ENCODE data around the gene VASN.

Gene VASN

GRCh38 chr16:4412854-4413253, 41.2 kb downstream of the VASN start:
- Mint-ChIP-seq H3K4me3 (no peak overlapping the region), H3K4me1 (ENCODE audit: low read depth) (peaks cover 34% of the 10 kb centered on the region), H3K27ac (no peak overlapping the region), H3K36me3 (ENCODE audit: low read depth) (peaks cover 41% of the 10 kb centered on the region), H3K9me3 (no peaks in the 10 kb centered on the region), H3K27me3 (ENCODE audit: low read depth) (no peaks in the 10 kb centered on the region)
- no peak for DNase-seq (ENCODE audit: low spot score)

DNA sequence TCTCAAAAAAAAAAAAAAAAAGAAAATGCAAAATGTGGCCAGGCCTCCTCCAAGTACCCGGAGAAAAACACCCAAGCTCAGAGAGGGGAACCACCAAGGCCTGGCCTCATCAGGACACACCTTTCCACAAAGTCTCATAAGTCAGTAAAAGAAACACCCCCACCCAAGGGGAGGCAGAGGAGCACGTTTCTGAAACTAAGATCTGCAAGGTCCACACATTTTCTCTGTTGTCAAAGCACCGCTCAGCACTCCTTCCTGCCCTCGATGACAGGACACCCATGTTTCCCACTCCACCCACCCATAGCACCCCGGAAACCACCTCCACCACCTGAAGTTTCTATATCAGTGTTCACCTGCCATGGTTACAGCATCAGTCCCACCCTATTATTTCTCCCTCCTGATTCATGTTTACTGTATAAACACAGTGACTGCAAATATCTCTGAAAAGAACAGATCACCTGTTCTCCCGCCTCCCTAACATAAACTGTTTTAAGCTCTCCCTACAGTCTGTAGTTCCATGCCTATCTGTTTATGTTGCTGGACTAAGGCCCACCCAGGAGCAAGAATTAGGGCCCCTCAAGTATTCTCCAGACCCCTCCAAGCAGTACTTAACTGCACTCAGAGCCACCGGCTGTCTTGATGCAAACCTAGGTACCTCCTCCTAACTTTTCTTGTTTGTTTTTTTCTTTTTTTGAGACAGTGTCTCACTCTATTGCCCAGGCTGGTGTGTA, 42.7 kb downstream of the VASN start:
- Mint-ChIP-seq H3K27ac (peak overlapping the region; percentile 94), H3K36me3 (ENCODE audit: low read depth) (peaks cover 38% of the 10 kb centered on the region), H3K9me3 (no peaks in the 10 kb centered on the region), H3K4me3 (peak overlapping the region; percentile 87), H3K4me1 (ENCODE audit: low read depth) (peaks cover 34% of the 10 kb centered on the region), H3K27me3 (ENCODE audit: low read depth) (no peaks in the 10 kb centered on the region)
- DNase-seq (ENCODE audit: low spot score) = peak; percentile 76

GRCh38 chr16:4415538-4416199, 44.0 kb downstream of the VASN start:
- Mint-ChIP-seq H3K9me3 (no peaks in the 10 kb centered on the region), H3K4me1 (ENCODE audit: low read depth) (peaks cover 28% of the 10 kb centered on the region), H3K36me3 (ENCODE audit: low read depth) (peaks cover 32% of the 10 kb centered on the region), H3K4me3 (peak overlapping the region; percentile 87), H3K27me3 (ENCODE audit: low read depth) (peaks cover 2% of the 10 kb centered on the region), H3K27ac (peak overlapping the region; percentile 94)
- peak; percentile 60 for DNase-seq (ENCODE audit: low spot score)

DNA sequence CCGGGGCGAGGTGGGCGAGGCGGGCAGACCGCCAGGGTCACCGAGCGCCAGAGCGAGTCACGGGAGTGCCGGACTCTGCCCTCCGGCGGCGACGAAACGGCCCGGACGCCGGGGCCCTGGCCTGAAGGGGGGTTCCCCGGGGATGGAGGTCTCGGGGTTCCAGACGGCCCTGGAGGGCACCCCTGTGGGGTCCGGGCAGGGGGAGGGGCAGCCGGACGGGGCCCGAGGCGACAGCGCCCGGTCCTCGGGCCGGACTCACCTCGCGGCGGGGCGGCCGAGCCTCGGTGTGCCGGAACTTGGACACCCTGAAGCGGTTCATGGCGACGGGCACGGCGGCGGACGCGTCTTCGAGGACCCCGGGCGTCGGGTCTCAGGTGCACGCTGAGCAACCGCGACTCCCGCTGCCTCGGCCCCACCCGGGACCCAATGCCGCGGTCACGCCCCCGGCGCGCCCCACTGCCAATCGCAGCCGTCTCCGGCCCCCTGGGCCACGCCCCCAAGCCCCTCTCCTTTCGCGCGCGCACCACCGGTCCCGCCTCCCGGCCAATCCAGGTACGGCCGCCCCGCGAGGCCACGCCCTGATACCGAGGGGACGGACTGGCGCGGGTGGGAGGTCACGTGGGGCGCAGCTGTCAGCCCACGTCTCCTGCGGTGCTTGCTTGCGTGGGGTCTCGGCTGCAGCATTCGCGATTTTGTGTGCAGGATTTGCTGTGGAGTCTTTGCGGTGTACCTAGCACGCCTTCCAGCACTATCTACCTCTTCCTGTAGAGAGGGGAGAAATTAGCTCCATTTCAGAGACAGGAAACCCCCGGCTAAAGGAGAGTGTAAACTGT, 44.8 kb downstream of the VASN start, which contains the start of gene CORO7:
Gene CORO7 (minus strand): TSS at position 397 of the 833 bp plus-strand sequence. CDS start 78 bp downstream, at position 319.
- H3K9me3 Mint-ChIP-seq = no peaks in the 10 kb centered on the region
- H3K36me3 Mint-ChIP-seq (ENCODE audit: low read depth) = peaks cover 27% of the 10 kb centered on the region
- DNase-seq (ENCODE audit: low spot score) = peak; percentile 98
- H3K4me1 Mint-ChIP-seq (ENCODE audit: low read depth) = peaks cover 24% of the 10 kb centered on the region
- peak within 1 kb of the TSS; percentile 94 for H3K27ac Mint-ChIP-seq
- peak within 1 kb of the TSS; percentile 87 for H3K4me3 Mint-ChIP-seq
- H3K27me3 Mint-ChIP-seq (ENCODE audit: low read depth) = peaks cover 2% of the 10 kb centered on the region

- Mint-ChIP-seq H3K27ac (no peak overlapping the region), H3K27me3 (ENCODE audit: low read depth) (peaks cover 2% of the 10 kb centered on the region), H3K4me1 (ENCODE audit: low read depth) (peaks cover 13% of the 10 kb centered on the region), H3K36me3 (ENCODE audit: low read depth) (peaks cover 9% of the 10 kb centered on the region), H3K9me3 (no peaks in the 10 kb centered on the region), H3K4me3 (no peak overlapping the region)
- no peak for DNase-seq (ENCODE audit: low spot score)
Measured at GRCh38 chr16:4419402-4419959, 47.8 kb downstream of the VASN start.

DNA sequence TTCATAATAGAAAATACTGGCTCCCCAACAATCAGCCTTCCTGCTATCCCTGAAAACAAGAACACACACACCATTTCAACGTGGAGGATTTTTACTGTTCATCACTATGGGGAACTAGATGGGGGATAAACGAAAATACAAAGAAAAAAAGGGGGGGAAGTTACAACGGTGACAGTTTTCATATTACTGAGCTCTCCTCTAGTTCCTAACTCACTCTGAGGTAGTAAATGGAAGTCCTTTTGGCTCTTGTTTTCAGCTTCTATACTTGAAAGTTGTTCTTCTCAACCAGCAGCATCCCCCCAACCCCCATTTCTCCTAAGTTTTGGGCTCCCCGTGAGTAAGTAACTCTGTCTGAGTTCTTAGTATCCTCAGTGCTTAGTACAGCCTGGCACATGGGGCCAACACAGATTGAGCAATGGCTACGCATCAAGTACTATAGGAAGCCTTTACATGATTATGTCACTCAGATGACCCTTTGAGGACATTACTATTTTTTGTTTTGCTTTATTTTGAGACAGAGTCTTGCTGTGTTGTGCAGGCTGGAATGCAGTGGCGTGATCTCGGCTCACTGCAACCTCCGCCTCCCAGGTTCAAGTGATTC, 49.0 kb downstream of the VASN start:
- H3K4me1 Mint-ChIP-seq (ENCODE audit: low read depth) = peaks cover 11% of the 10 kb centered on the region
- no peak overlapping the region for H3K27ac Mint-ChIP-seq
- no peak for DNase-seq (ENCODE audit: low spot score)
- no peaks in the 10 kb centered on the region for H3K9me3 Mint-ChIP-seq
- no peak overlapping the region for H3K4me3 Mint-ChIP-seq
- H3K36me3 Mint-ChIP-seq (ENCODE audit: low read depth) = peaks cover 1% of the 10 kb centered on the region
- peaks cover 2% of the 10 kb centered on the region for H3K27me3 Mint-ChIP-seq (ENCODE audit: low read depth)

DNA sequence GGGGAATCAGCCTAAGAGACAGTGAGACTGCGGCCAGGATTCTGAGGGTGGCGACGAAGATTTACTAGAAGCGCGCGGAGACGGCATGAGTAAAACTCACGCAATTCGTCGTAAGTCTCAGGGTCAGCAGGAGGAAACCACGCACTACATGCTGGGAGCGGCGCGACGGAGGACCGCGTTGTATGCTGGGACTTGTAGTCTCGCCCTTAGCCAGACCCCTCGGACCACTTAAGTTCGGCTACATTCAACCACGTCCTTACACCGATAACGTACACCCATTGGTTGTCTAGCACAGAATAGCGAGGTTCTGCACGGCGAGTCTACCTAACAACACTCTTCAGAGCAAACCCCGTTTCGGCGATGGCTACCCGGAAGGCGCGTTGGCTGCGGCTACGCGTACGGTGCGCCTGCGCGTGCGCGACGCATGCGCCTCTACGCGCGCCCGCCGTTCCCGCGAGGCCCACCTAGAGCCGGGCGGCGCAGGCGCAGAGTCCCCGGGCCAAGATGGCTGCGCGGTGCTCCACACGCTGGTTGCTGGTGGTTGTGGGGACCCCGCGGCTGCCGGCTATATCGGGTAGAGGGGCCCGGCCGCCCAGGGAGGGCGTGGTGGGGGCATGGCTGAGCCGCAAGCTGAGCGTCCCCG, 53.9 kb downstream of the VASN start, which contains the start of gene DNAJA3:
Gene DNAJA3 (plus strand): TSS at position 491 of the 643 bp plus-strand sequence. CDS start 14 bp downstream, at position 505.
- Mint-ChIP-seq H3K27me3 (ENCODE audit: low read depth) (peaks cover 2% of the 10 kb centered on the region), H3K4me1 (ENCODE audit: low read depth) (peaks cover 20% of the 10 kb centered on the region), H3K27ac (peak within 1 kb of the TSS; percentile 100), H3K4me3 (peak within 1 kb of the TSS; percentile 98), H3K9me3 (no peaks in the 10 kb centered on the region), H3K36me3 (ENCODE audit: low read depth) (peaks cover 17% of the 10 kb centered on the region)
- peak; percentile 95 for DNase-seq (ENCODE audit: low spot score)

DNA sequence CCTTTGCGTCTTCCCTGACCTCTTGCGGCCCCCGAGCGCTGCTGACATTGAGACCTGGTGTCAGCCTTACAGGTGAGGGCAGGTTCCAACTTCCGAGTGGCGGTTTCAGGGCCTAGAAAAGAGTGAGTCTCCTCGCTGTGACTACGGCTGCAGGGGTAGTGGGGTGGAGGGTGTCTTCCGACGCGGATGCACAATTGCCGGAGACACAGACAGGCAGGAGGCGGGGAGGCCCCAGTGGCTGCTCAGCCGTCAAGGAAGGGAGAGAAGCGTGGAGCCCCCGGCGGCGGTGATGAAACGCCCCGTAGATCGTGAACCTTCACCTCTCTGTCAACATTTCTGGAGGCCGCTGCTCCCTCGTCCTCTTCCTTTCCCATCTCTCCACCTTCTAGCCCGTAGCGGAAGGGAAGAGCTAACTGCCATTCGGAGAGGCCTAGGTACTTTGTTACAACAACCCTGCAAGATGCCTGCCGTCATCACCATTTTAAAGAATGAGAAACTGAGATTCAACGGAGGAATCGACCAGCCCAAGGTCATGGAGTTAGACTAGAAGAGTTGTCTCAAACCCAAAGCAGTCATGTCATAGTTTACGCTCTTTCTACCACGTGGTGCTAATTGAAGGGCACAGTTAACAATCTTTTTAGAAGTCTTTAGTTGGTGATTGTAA, 54.5 kb downstream of the VASN start:
- no peak for DNase-seq (ENCODE audit: low spot score)
- H3K36me3 Mint-ChIP-seq (ENCODE audit: low read depth) = peaks cover 20% of the 10 kb centered on the region

GRCh38 chr16:4426722-4427372, 55.2 kb downstream of the VASN start:
- no peaks in the 10 kb centered on the region for H3K9me3 Mint-ChIP-seq
- peaks cover 26% of the 10 kb centered on the region for H3K36me3 Mint-ChIP-seq (ENCODE audit: low read depth)
- peaks cover 2% of the 10 kb centered on the region for H3K27me3 Mint-ChIP-seq (ENCODE audit: low read depth)
- H3K4me1 Mint-ChIP-seq (ENCODE audit: low read depth) = peaks cover 20% of the 10 kb centered on the region
- H3K4me3 Mint-ChIP-seq = peak overlapping the region; percentile 98
- H3K27ac Mint-ChIP-seq = peak overlapping the region; percentile 100
- DNase-seq (ENCODE audit: low spot score) = no peak

More for the DNA sequence above, 54.5 kb downstream of the VASN start:
- Mint-ChIP-seq H3K4me3 (peak overlapping the region; percentile 98), H3K27ac (peak overlapping the region; percentile 100), H3K4me1 (ENCODE audit: low read depth) (peaks cover 20% of the 10 kb centered on the region), H3K27me3 (ENCODE audit: low read depth) (peaks cover 2% of the 10 kb centered on the region), H3K9me3 (no peaks in the 10 kb centered on the region)

DNA sequence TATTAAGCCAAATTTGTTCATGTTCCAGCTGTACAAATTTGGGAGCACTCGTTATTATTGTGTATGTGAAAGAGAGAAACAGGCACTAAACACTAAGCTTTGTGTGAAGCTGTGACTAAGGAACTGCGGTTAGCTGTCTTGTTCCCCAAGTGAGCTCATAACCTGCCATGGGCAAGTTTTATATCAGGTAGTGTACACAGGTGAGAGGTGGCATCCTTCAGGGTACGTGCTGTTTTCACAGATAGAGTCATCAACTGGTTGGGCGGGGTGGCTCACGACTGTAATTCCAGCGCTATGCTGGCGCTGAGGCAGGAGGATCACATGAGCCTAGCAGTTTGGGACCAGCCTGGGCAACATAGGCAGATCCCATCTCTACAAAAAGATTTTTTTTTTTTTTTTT, 56.9 kb downstream of the VASN start:
- peaks cover 32% of the 10 kb centered on the region for H3K36me3 Mint-ChIP-seq (ENCODE audit: low read depth)
- peaks cover 20% of the 10 kb centered on the region for H3K4me1 Mint-ChIP-seq (ENCODE audit: low read depth)
- no peak overlapping the region for H3K27ac Mint-ChIP-seq
- no peaks in the 10 kb centered on the region for H3K9me3 Mint-ChIP-seq
- peaks cover 2% of the 10 kb centered on the region for H3K27me3 Mint-ChIP-seq (ENCODE audit: low read depth)
- no peak for DNase-seq (ENCODE audit: low spot score)
- H3K4me3 Mint-ChIP-seq = peak overlapping the region; percentile 38

GRCh38 chr16:4431023-4431422, 59.4 kb downstream of the VASN start:
- Mint-ChIP-seq H3K4me3 (no peak overlapping the region), H3K36me3 (ENCODE audit: low read depth) (peaks cover 45% of the 10 kb centered on the region)

More at GRCh38 chr16:4431023-4431422, 59.4 kb downstream of the VASN start:
- peaks cover 15% of the 10 kb centered on the region for H3K4me1 Mint-ChIP-seq (ENCODE audit: low read depth)
- no peak overlapping the region for H3K27ac Mint-ChIP-seq
- no peaks in the 10 kb centered on the region for H3K9me3 Mint-ChIP-seq
- DNase-seq (ENCODE audit: low spot score) = no peak
- H3K27me3 Mint-ChIP-seq (ENCODE audit: low read depth) = peaks cover 2% of the 10 kb centered on the region

Data from T-helper 2 cell treated with Interferon-gamma antibody and Interleukin-4, amounts not matched to agents 5 μg/mL and 100 μg/mL, for 36 hours (primary cell).